ENCODE measurements around the gene ZC3H12A.

Gene ZC3H12A

GRCh38 chr1:37484325-37485051, 10.1 kb downstream of the ZC3H12A start:
- Histone ChIP-seq H3K9me3 (ENCODE audit: insufficient read depth, low read length) (no peaks in the 10 kb centered on the region), H3K36me3 (replicated peaks; ENCODE audit: low read depth, low read length) (peaks cover 36% of the 10 kb centered on the region), H3K9ac (ENCODE audit: low read length) (no peak overlapping the region), H3K27ac (ENCODE audit: low read length) (no peak overlapping the region), H3K4me3 (ENCODE audit: low read length) (no peak overlapping the region), H4K20me1 (ENCODE audit: insufficient read depth, low read length) (peaks cover 47% of the 10 kb centered on the region), H2AFZ (ENCODE audit: low read depth, low read length) (no peak overlapping the region), H3K79me2 (ENCODE audit: low read length) (peaks cover 26% of the 10 kb centered on the region), H3K27me3 (ENCODE audit: low read depth, low read length) (no peaks in the 10 kb centered on the region), H3K4me1 (ENCODE audit: low read length) (peaks cover 7% of the 10 kb centered on the region), H3K4me2 (ENCODE audit: low read length) (no peak overlapping the region)
- TF ChIP-seq EZH2phosphoT487 (IDR thresholded peaks at IDR 0.05; ENCODE audit: low read depth) = no peak
- TF ChIP-seq CTCF (IDR thresholded peaks at IDR 0.05; ENCODE audit: low read depth, low read length) = no peak

- TF ChIP-seq EZH2phosphoT487 (IDR thresholded peaks at IDR 0.05; ENCODE audit: low read depth) (no peak), CTCF (IDR thresholded peaks at IDR 0.05; ENCODE audit: low read depth, low read length) (no peak)
- Histone ChIP-seq H3K4me2 (ENCODE audit: low read length) (no peak overlapping the region), H3K27ac (ENCODE audit: low read length) (no peak overlapping the region), H3K9ac (ENCODE audit: low read length) (no peak overlapping the region), H3K4me1 (ENCODE audit: low read length) (no peaks in the 10 kb centered on the region), H3K4me3 (ENCODE audit: low read length) (no peak overlapping the region), H3K79me2 (ENCODE audit: low read length) (peaks cover 10% of the 10 kb centered on the region; the same call in 1 of the 2 replicates), H2AFZ (ENCODE audit: low read depth, low read length) (no peak overlapping the region), H3K27me3 (ENCODE audit: low read depth, low read length) (no peaks in the 10 kb centered on the region), H4K20me1 (ENCODE audit: insufficient read depth, low read length) (peaks cover 31% of the 10 kb centered on the region), H3K36me3 (replicated peaks; ENCODE audit: low read depth, low read length) (peaks cover 20% of the 10 kb centered on the region), H3K9me3 (ENCODE audit: insufficient read depth, low read length) (no peaks in the 10 kb centered on the region)
Measured at GRCh38 chr1:37485902-37486679, 11.7 kb downstream of the ZC3H12A start.

- Histone ChIP-seq H3K79me2 (ENCODE audit: low read length) (peaks cover 1% of the 10 kb centered on the region; the same call in 1 of the 2 replicates), H2AFZ (ENCODE audit: low read depth, low read length) (no peak overlapping the region), H3K36me3 (replicated peaks; ENCODE audit: low read depth, low read length) (peaks cover 12% of the 10 kb centered on the region), H3K27me3 (ENCODE audit: low read depth, low read length) (no peaks in the 10 kb centered on the region), H3K9ac (ENCODE audit: low read length) (no peak overlapping the region), H3K4me1 (ENCODE audit: low read length) (no peaks in the 10 kb centered on the region), H3K9me3 (ENCODE audit: insufficient read depth, low read length) (no peaks in the 10 kb centered on the region), H3K4me3 (ENCODE audit: low read length) (no peak overlapping the region), H3K27ac (ENCODE audit: low read length) (no peak overlapping the region), H4K20me1 (ENCODE audit: insufficient read depth, low read length) (peaks cover 22% of the 10 kb centered on the region), H3K4me2 (ENCODE audit: low read length) (no peak overlapping the region)
- TF ChIP-seq EZH2phosphoT487 (IDR thresholded peaks at IDR 0.05; ENCODE audit: low read depth) (no peak), CTCF (IDR thresholded peaks at IDR 0.05; ENCODE audit: low read depth, low read length) (peak; percentile 75)
Measured at GRCh38 chr1:37486680-37487618, 12.6 kb downstream of the ZC3H12A start.
